ENCODE results near the gene RPUSD4. TPM values are rescaled to one million over a fixed set of nuclear protein-coding genes. Genes with fewer than 3 reads are reported as not detected.

RPUSD4 gene
- total RNA-seq, 3 donors from 2014 or later, result 21.4 to 29.1 (median 27.5) TPM

DNA sequence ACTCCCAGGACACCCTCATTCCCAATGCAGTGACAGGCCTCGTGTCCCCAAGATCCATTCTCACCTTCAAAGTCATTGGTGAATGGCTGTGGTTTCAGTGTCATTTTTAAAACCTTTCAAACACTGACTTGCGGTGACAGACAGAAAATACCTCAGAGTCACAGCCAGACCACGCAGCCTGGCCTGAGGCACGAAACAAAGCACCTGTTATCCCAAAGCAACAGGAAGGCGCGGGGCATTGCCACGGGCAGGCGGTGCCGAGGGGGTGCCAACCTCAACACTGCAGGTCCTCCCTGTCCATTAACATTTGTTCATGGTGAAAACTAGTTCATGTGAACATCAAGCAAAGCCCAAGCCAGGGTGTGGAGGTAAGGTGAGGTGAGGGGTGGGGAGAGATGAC, 38.2 kb downstream of the RPUSD4 start:
- Histone ChIP-seq H3K9me3 (no peaks in the 10 kb centered on the region), H3K4me3 (no peak overlapping the region), H3K27me3 (no peaks in the 10 kb centered on the region), H3K27ac (peak overlapping the region in 1 of 2 donors; percentile 62), H3K4me1 (no peaks in the 10 kb centered on the region), H3K36me3 (no peaks in the 10 kb centered on the region)
- TF ChIP-seq POLR2A (IDR thresholded peaks at IDR 0.05) (no peak), POLR2AphosphoS5 (IDR thresholded peaks at IDR 0.05) (no peak)
- TF ChIP-seq, protein P1, sequence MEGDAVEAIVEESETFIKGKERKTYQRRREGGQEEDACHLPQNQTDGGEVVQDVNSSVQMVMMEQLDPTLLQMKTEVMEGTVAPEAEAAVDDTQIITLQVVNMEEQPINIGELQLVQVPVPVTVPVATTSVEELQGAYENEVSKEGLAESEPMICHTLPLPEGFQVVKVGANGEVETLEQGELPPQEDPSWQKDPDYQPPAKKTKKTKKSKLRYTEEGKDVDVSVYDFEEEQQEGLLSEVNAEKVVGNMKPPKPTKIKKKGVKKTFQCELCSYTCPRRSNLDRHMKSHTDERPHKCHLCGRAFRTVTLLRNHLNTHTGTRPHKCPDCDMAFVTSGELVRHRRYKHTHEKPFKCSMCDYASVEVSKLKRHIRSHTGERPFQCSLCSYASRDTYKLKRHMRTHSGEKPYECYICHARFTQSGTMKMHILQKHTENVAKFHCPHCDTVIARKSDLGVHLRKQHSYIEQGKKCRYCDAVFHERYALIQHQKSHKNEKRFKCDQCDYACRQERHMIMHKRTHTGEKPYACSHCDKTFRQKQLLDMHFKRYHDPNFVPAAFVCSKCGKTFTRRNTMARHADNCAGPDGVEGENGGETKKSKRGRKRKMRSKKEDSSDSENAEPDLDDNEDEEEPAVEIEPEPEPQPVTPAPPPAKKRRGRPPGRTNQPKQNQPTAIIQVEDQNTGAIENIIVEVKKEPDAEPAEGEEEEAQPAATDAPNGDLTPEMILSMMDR (IDR thresholded peaks at IDR 0.05), result no peak
- no peak for DNase-seq (ENCODE audit: low spot score in 2 of 2)
- intact Hi-C loops (cut with DNase I; ENCODE audit: low total_unique reads), result no loop called here

DNA sequence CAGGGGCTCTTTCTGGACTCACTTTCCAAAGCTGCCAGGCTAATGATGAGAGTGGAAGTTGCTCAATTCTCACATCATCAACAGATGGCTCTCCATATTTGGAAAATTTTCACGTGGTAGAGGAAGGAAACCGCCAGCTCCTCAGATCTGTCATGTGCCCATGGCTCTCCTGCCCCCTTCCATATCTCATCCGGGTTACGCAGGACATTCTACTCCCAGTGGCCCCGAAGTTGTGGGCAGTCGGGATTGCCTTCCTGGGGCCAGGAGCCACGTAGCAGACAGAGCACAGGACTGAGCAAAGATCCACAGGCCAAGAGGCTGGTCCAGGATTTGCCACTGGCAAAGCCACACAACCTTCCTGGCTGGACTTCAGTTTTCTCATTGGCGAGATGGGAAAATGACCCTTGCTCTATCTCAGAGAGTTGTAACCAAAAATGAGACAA, 38.8 kb downstream of the RPUSD4 start:
- Histone ChIP-seq H3K4me1 (no peaks in the 10 kb centered on the region), H3K36me3 (no peaks in the 10 kb centered on the region), H3K4me3 (no peak overlapping the region), H3K27me3 (no peaks in the 10 kb centered on the region), H3K27ac (peak overlapping the region in 1 of 2 donors; percentile 62), H3K9me3 (no peaks in the 10 kb centered on the region)
- intact Hi-C loops (cut with DNase I; ENCODE audit: low total_unique reads), result no loop called here
- TF ChIP-seq, protein P1 (IDR thresholded peaks at IDR 0.05), result no peak
- peak in 1 of 3 donors; percentile 23 for TF ChIP-seq POLR2AphosphoS5 (IDR thresholded peaks at IDR 0.05)
- DNase-seq (ENCODE audit: low spot score in 2 of 2), result no peak

DNA sequence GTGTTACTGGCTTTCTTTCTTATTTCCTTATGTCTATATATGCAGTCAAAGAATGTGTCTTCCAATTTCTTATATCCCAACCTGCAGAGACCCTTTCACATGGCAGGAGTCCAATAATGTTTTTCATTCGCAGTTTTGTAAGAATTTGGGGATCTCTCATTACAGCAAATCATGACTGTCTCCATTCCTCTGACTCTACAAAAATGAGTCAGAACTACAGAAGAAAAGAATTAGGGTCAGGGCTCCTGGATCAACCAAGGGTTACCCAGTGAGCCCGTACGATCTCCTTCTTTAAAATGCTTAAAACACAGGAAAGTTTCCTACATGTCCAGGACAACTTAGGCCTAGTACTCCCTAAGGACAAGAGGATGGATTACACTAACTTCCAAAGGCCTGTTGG, 42.2 kb downstream of the RPUSD4 start:
- intact Hi-C loops (cut with DNase I; ENCODE audit: low total_unique reads), result no loop called here

DNA sequence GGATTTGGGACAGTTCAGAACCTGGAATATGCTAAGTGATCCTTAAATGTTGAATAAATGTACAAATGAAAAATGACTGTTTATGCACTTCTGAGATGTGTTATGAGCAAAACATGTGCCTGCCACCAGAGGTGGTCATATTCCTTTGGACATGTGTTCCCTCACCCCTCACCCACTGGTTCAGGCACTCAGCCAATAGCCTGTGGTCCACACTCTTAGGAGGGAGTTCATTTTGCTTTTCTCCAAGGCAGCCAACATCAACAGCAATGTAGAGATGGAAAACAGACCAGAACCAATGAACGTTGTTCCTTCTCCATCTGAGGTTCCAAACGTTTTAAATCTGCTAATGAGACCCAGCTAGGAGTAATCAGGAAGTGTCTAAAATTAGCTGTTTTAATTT, 44.0 kb downstream of the RPUSD4 start:
- Histone ChIP-seq H3K27me3 (no peaks in the 10 kb centered on the region), H3K36me3 (no peaks in the 10 kb centered on the region), H3K4me1 (no peaks in the 10 kb centered on the region), H3K4me3 (no peak overlapping the region), H3K27ac (no peak overlapping the region), H3K9me3 (no peaks in the 10 kb centered on the region)
- DNase-seq (ENCODE audit: low spot score in 2 of 2), result no peak
- intact Hi-C loops (cut with DNase I; ENCODE audit: low total_unique reads), result no loop called here
- no peak for TF ChIP-seq POLR2A (IDR thresholded peaks at IDR 0.05)
- TF ChIP-seq, protein P1 (IDR thresholded peaks at IDR 0.05), result no peak
- TF ChIP-seq POLR2AphosphoS5 (IDR thresholded peaks at IDR 0.05), result no peak

More for the DNA sequence above, 42.2 kb downstream of the RPUSD4 start:
- Histone ChIP-seq H3K4me3 (no peak overlapping the region), H3K36me3 (no peaks in the 10 kb centered on the region), H3K9me3 (no peaks in the 10 kb centered on the region), H3K27ac (no peak overlapping the region), H3K4me1 (no peaks in the 10 kb centered on the region), H3K27me3 (no peaks in the 10 kb centered on the region)
- TF ChIP-seq, protein P1 (IDR thresholded peaks at IDR 0.05), result no peak
- TF ChIP-seq POLR2AphosphoS5 (IDR thresholded peaks at IDR 0.05) (no peak), POLR2A (IDR thresholded peaks at IDR 0.05) (no peak)
- DNase-seq (ENCODE audit: low spot score in 2 of 2), result no peak

DNA sequence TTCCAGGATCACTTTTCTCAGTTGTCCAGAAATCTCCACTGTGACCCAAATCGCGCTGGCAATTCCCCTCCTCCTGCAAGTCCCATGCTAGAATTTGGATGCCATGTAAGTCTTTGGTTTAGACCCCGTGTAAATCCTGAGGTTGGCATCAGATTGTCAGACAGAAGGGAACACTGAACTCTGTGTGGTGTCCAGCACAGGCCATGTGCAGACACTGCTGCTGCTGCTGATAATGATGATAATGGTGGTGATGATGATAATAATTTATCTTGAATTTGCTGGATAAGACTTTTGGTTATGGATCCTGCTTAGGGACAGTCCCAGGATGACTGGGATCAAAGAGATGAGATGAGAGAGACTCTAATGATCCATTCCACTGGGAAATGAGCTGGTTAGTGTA, 45.0 kb downstream of the RPUSD4 start:
- H3K27me3 ChIP-seq, result no peaks in the 10 kb centered on the region
- no peak for TF ChIP-seq POLR2A (IDR thresholded peaks at IDR 0.05)
- TF ChIP-seq POLR2AphosphoS5 (IDR thresholded peaks at IDR 0.05), result no peak
- TF ChIP-seq, protein P1 (IDR thresholded peaks at IDR 0.05), result no peak
- H3K4me3 ChIP-seq, result no peak overlapping the region
- no peaks in the 10 kb centered on the region for H3K4me1 ChIP-seq
- H3K9me3 ChIP-seq, result no peaks in the 10 kb centered on the region
- H3K36me3 ChIP-seq, result no peaks in the 10 kb centered on the region
- intact Hi-C loops (cut with DNase I; ENCODE audit: low total_unique reads), result no loop called here
- DNase-seq (ENCODE audit: low spot score in 2 of 2), result no peak
- no peak overlapping the region for H3K27ac ChIP-seq
